SH-SY5Y (cell line): Measurements from ENCODE around the gene INAVA.

Experiments used
- GATA2 ChIP-seq: IDR thresholded peaks from 2 replicates; pipeline ENCODE4 v1.6.1; 2011; ENCODE audit warnings: mild to moderate bottlenecking, low read depth, low read length
- GATA3 ChIP-seq: IDR thresholded peaks from 2 replicates; pipeline ENCODE4 v1.6.1; 2011; ENCODE audit warnings: low read depth, mild to moderate bottlenecking, low read length, moderate library complexity

DNA sequence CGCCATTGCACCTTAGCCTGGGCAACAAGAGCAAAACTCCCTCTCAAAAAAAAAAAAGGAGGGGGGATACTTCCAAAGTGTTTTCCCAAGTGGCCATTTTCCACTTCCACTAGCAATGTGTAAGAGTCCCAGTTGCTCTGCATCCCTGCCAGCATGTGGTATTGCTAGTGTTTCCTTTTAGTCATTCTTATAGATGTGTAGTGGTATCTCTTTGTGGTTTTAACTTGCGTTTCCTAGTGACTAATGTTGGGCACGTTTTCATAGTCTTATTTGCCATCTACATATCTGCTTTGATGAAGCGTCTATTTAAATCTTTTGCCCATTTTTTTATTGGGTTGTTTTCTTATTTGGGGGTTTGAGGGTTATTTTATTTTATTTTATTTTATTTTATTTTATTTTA is 31.1 kb downstream of the INAVA start:
- no peak for TF ChIP-seq GATA2
- no peak for TF ChIP-seq GATA3
